H9 (cell line): ENCODE results near the gene MAD1L1. TPM values are rescaled to one million over a fixed set of nuclear protein-coding genes. Genes with fewer than 3 reads are reported as not detected.
A peak's percentile ranks its signal among the peaks of the same experiment; 100 is the strongest.

ENCODE experiments used
- DNase-seq: peaks from one replicate; pipeline ENCODE4 v3.0.0-alpha.2; 2017
- H2AFZ ChIP-seq: one replicate; pipeline ENCODE4 v1.6.1; 2013; ENCODE audit warnings: mild to moderate bottlenecking, low read length, control low read depth, moderate library complexity
- H2AK5ac ChIP-seq: 2 replicates; pipeline ENCODE4 v1.6.1; 2013; ENCODE audit warnings: low read length, control low read depth, mixed read lengths; ENCODE audit not compliant: insufficient read length
- H2BK120ac ChIP-seq: one replicate; pipeline ENCODE4 v1.6.1; 2013; ENCODE audit warnings: low read depth, mild to moderate bottlenecking, low read length, control low read depth, inconsistent platforms; ENCODE audit not compliant: poor library complexity, severe bottlenecking
- H2BK12ac ChIP-seq: 2 replicates; pipeline ENCODE4 v1.6.1; 2013; ENCODE audit warnings: low read length, control low read depth, mixed read lengths, low read depth; ENCODE audit not compliant: insufficient read length
- H2BK15ac ChIP-seq: 2 replicates; pipeline ENCODE4 v1.6.1; 2013; ENCODE audit warnings: low read depth, low read length, control low read depth
- H2BK20ac ChIP-seq: one replicate; pipeline ENCODE4 v1.6.1; 2013; ENCODE audit warnings: low read depth, mild to moderate bottlenecking, low read length, control low read depth, inconsistent platforms; ENCODE audit not compliant: poor library complexity, severe bottlenecking
- H2BK5ac ChIP-seq: 2 replicates; pipeline ENCODE4 v1.6.1; 2013; ENCODE audit warnings: low read length, control low read depth, mixed read lengths; ENCODE audit not compliant: insufficient read length
- H3K14ac ChIP-seq: 2 replicates; pipeline ENCODE4 v1.6.1; 2013; ENCODE audit warnings: low read length, control low read depth; ENCODE audit not compliant: insufficient read depth
- H3K18ac ChIP-seq: 2 replicates; pipeline ENCODE4 v1.6.1; 2013; ENCODE audit warnings: low read depth, mild to moderate bottlenecking, mixed read lengths, low read length, control low read depth; ENCODE audit not compliant: insufficient read length
- H3K23ac ChIP-seq: 2 replicates; pipeline ENCODE4 v1.6.1; 2013; ENCODE audit warnings: low read length, control low read depth, mixed read lengths, low read depth; ENCODE audit not compliant: insufficient read length
- H3K23me2 ChIP-seq: 2 replicates; pipeline ENCODE4 v1.6.1; 2013; ENCODE audit warnings: low read depth, mild to moderate bottlenecking, mixed read lengths, low read length, control low read depth; ENCODE audit not compliant: insufficient read length, poor library complexity, severe bottlenecking
- H3K27ac ChIP-seq: 2 replicates; pipeline ENCODE4 v1.5.1; 2013; ENCODE audit warnings: low read length, control low read depth, mixed read lengths, low read depth; ENCODE audit not compliant: insufficient read length
- H3K27me3 ChIP-seq: 2 replicates; pipeline ENCODE4 v1.6.1; 2013; ENCODE audit warnings: low read length, control low read depth, inconsistent platforms; ENCODE audit not compliant: insufficient read depth
- H3K4ac ChIP-seq: 2 replicates; pipeline ENCODE4 v1.6.1; 2013; ENCODE audit warnings: low read depth, mild to moderate bottlenecking, control low read depth, inconsistent platforms, low read length, moderate library complexity
- H3K4me1 ChIP-seq: 2 replicates; pipeline ENCODE4 v1.6.1; 2013; ENCODE audit warnings: low read length, control low read depth, inconsistent platforms; ENCODE audit not compliant: insufficient read depth
- H3K4me2 ChIP-seq: 2 replicates; pipeline ENCODE4 v1.6.1; 2013; ENCODE audit warnings: low read length, control low read depth, mixed read lengths; ENCODE audit not compliant: insufficient read length, insufficient read depth
- H3K56ac ChIP-seq: 2 replicates; pipeline ENCODE4 v1.6.1; 2013; ENCODE audit warnings: low read depth, mild to moderate bottlenecking, mixed read lengths, low read length, control low read depth; ENCODE audit not compliant: insufficient read length
- H3K79me1 ChIP-seq: 2 replicates; pipeline ENCODE4 v1.6.1; 2013; ENCODE audit warnings: low read depth, mild to moderate bottlenecking, moderate library complexity, low read length, control low read depth, inconsistent platforms; ENCODE audit not compliant: insufficient read depth, poor library complexity, severe bottlenecking
- H3K79me2 ChIP-seq: 2 replicates; pipeline ENCODE4 v1.6.1; 2013; ENCODE audit warnings: low read length, control low read depth, inconsistent platforms; ENCODE audit not compliant: insufficient read depth
- H3K9ac ChIP-seq: 2 replicates; pipeline ENCODE4 v1.6.1; 2013; ENCODE audit warnings: low read length, control low read depth, mixed read lengths; ENCODE audit not compliant: insufficient read length; ENCODE audit errors: extremely low read depth
- H3K9me3 ChIP-seq: one replicate; pipeline ENCODE4 v1.6.1; 2013; ENCODE audit warnings: low read depth, low read length, inconsistent platforms; ENCODE audit not compliant: control insufficient read depth
- H3T11ph ChIP-seq: one replicate; pipeline ENCODE4 v1.6.1; 2013; ENCODE audit warnings: mild to moderate bottlenecking, low read length, control low read depth, inconsistent platforms
- H4K20me1 ChIP-seq: one replicate; pipeline ENCODE4 v1.6.1; 2013; ENCODE audit not compliant: control insufficient read depth, insufficient read length, insufficient read depth
- H4K5ac ChIP-seq: 2 replicates; pipeline ENCODE4 v1.6.1; 2013; ENCODE audit warnings: low read depth, mild to moderate bottlenecking, mixed read lengths, low read length, control low read depth; ENCODE audit not compliant: insufficient read length
- H4K8ac ChIP-seq: replicated peaks from 2 replicates; pipeline ENCODE4 v1.6.1; 2013; ENCODE audit warnings: low read length, control low read depth, mixed read lengths, low read depth; ENCODE audit not compliant: insufficient read length
- H4K91ac ChIP-seq: 2 replicates; pipeline ENCODE4 v1.6.1; 2013; ENCODE audit warnings: low read depth, mild to moderate bottlenecking, moderate library complexity, mixed read lengths, low read length, control low read depth; ENCODE audit not compliant: insufficient read length
- H3K27ac Mint-ChIP-seq, 3 experiments: 2 replicates in 2 of 3; 3 replicates in 1 of 3; pipeline ENCODE4 v1.8.0; 2020 to 2021; ENCODE audit warnings: mixed read lengths in 3 of 3, mild to moderate bottlenecking in 1 of 3, moderate library complexity in 1 of 3
- H3K27me3 Mint-ChIP-seq: 2 replicates; pipeline ENCODE4 v1.8.0; 2021; ENCODE audit warnings: low read depth, mild to moderate bottlenecking, moderate library complexity, mixed read lengths
- H3K36me3 Mint-ChIP-seq, 3 experiments: 2 replicates in 2 of 3; 3 replicates in 1 of 3; pipeline ENCODE4 v1.8.0; 2020 to 2021; ENCODE audit warnings: low read depth in 3 of 3, mixed read lengths in 3 of 3; ENCODE audit not compliant: insufficient read depth in 1 of 3
- H3K4me1 Mint-ChIP-seq, 2 experiments: 2 replicates each; pipeline ENCODE4 v1.8.0; 2020; ENCODE audit warnings: mixed read lengths in 2 of 2
- H3K4me3 Mint-ChIP-seq, 2 experiments: 2 replicates in 1 of 2; 3 replicates in 1 of 2; pipeline ENCODE4 v1.8.0; 2020 to 2021; ENCODE audit warnings: mild to moderate bottlenecking in 2 of 2, mixed read lengths in 2 of 2, moderate library complexity in 1 of 2
- H3K9me3 Mint-ChIP-seq, 2 experiments: 2 replicates in 1 of 2; 3 replicates in 1 of 2; pipeline ENCODE4 v1.8.0; 2020; ENCODE audit warnings: mild to moderate bottlenecking in 2 of 2, mixed read lengths in 2 of 2, moderate library complexity in 1 of 2
- WGBS: extraction: QIAGEN DNeasy Blood & Tissue Kit; methylation state at CpG from one replicate; pipeline ENCODE4 v1.1.7; 2013; ENCODE audit warnings: missing lambda C conversion rate, low lambda C conversion rate, mixed read lengths; ENCODE audit not compliant: insufficient read length; ENCODE audit errors: extremely low coverage; 5-methylcytosine and 5-hydroxymethylcytosine counted together
- total RNA-seq: library from RNA; stranded (reverse); gene quantifications from 2 replicates; pipeline ENCODE4 v1.2.1, GENCODE V29; 2021
- TF ChIP-seq, protein P1 (sequence below): fragments of 200-600 bp; sonication (generic); conservative IDR thresholded peaks from 3 replicates; pipeline ENCODE4 v1.8.0; 2021; ENCODE audit warnings: antibody characterized with exemption, mild to moderate bottlenecking

The MAD1L1 gene
- total RNA-seq, 1 experiment from 2014 or later, result 39.0 TPM

- DNase-seq, result no peak
- Histone ChIP-seq H2BK20ac (no peak overlapping the region), H4K20me1 (no peaks in the 10 kb centered on the region), H4K5ac (no peak overlapping the region), H3K18ac (no peak overlapping the region), H3K79me1 (no peaks in the 10 kb centered on the region), H3K14ac (no peak overlapping the region), H4K91ac (no peak overlapping the region), H3K56ac (no peak overlapping the region), H3K4ac (no peak overlapping the region), H3K9ac (no peak overlapping the region), H2BK15ac (no peak overlapping the region), H2AK5ac (no peak overlapping the region), H3K4me2 (no peak overlapping the region), H3K27me3 (no peaks in the 10 kb centered on the region), H4K8ac (no peak overlapping the region), H2BK5ac (no peak overlapping the region), H3K23me2 (no peaks in the 10 kb centered on the region), H3K9me3 (no peaks in the 10 kb centered on the region), H2BK12ac (no peak overlapping the region), H2AFZ (no peak overlapping the region), H3K4me1 (no peaks in the 10 kb centered on the region), H3T11ph (no peak overlapping the region), H3K79me2 (no peaks in the 10 kb centered on the region; the same call in 1 of the 2 replicates), H2BK120ac (no peak overlapping the region), H3K27ac (no peak overlapping the region), H3K23ac (no peak overlapping the region)
- Mint-ChIP-seq H3K36me3 (peaks cover 0 to 21% (median 3%) of the 10 kb centered on the region in 3 experiments; a peak in 3 of 7 replicates), H3K4me3 (no peak overlapping the region), H3K4me1 (peaks cover 41 to 64% of the 10 kb centered on the region in 2 experiments), H3K27ac (peak overlapping the region; percentile 64 to 83 (median 78)), H3K27me3 (no peaks in the 10 kb centered on the region), H3K9me3 (no peaks in the 10 kb centered on the region)
- WGBS, result no CpG with 5 or more reads among the region's 34 CpGs
- TF ChIP-seq, protein P1, sequence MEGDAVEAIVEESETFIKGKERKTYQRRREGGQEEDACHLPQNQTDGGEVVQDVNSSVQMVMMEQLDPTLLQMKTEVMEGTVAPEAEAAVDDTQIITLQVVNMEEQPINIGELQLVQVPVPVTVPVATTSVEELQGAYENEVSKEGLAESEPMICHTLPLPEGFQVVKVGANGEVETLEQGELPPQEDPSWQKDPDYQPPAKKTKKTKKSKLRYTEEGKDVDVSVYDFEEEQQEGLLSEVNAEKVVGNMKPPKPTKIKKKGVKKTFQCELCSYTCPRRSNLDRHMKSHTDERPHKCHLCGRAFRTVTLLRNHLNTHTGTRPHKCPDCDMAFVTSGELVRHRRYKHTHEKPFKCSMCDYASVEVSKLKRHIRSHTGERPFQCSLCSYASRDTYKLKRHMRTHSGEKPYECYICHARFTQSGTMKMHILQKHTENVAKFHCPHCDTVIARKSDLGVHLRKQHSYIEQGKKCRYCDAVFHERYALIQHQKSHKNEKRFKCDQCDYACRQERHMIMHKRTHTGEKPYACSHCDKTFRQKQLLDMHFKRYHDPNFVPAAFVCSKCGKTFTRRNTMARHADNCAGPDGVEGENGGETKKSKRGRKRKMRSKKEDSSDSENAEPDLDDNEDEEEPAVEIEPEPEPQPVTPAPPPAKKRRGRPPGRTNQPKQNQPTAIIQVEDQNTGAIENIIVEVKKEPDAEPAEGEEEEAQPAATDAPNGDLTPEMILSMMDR, result no peak
Measured at GRCh38 chr7:2110610-2111396, 121.9 kb downstream of the MAD1L1 start.
